Measurements from ENCODE around the gene KCNMA1. TPM values are rescaled to one million over a fixed set of nuclear protein-coding genes. Genes with fewer than 3 reads are reported as not detected.

The KCNMA1 gene
- total RNA-seq, 1 experiment from 2014 or later = 0.49 TPM

DNA sequence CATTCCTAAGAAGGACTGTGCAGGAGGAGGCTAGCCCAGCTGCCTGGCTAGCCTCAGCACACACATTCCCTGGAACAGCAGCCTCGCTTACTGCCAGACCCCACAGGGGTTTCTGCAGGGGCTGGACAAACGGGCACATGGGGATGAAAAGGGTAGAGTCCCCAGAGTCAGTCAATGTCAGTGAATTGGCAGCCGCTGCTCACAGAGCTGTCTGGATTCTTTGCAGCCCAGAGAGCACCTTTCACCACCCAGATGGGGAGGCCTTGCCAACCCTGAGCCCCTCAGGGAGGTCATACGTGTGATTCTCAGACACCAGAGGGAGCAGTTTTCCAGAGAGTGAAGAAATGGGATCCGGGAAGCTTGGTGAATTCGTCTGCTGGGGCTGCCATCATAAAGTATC, 143.3 kb downstream of the KCNMA1 start:
- H3K27me3 ChIP-seq (ENCODE audit: insufficient read depth, low read length) = no peaks in the 10 kb centered on the region
- CTCF ChIA-PET = interaction anchor here (0.7 to 2.2 kb wide), 6 partner anchors 9 to 320 kb away, joined by 3 to 22 read pairs (median 5); no protein-coding TSS in a partner anchor
- H3K9me3 ChIP-seq (ENCODE audit: control insufficient read depth in 1 of 2, insufficient read depth in 1 of 2, low read depth in 1 of 2, low read length in 2 of 2) = no peaks in the 10 kb centered on the region
- no peak overlapping the region for H3K4me2 ChIP-seq (ENCODE audit: low read length)
- no peaks in the 10 kb centered on the region for H3K36me3 ChIP-seq (ENCODE audit: control insufficient read depth in 1 of 2, insufficient read depth in 2 of 2, low read length in 2 of 2)
- H3K4me1 ChIP-seq (ENCODE audit: control insufficient read depth in 1 of 2, insufficient read depth in 2 of 2, low read length in 2 of 2) = no peaks in the 10 kb centered on the region
- H2AFZ ChIP-seq (ENCODE audit: low read depth, low read length, poor library complexity, severe bottlenecking) = no peak overlapping the region
- H3K79me2 ChIP-seq (ENCODE audit: insufficient read depth, low read length) = no peaks in the 10 kb centered on the region
- H3K9ac ChIP-seq (ENCODE audit: low read length) = no peak overlapping the region
- intact Hi-C loops (cut with micrococcal nuclease) = loop anchor here (1.0 to 10.0 kb wide), 3 partner anchors 111 to 240 kb away; no protein-coding TSS in a partner anchor
- H3K27ac ChIP-seq (ENCODE audit: low read depth, low read length) = no peak overlapping the region
- TF ChIP-seq POLR2A (IDR thresholded peaks at IDR 0.05; ENCODE audit: borderline replicate concordance, extremely low read depth, insufficient read depth, insufficient read length) (no peak), RAD21 (IDR thresholded peaks at IDR 0.05; ENCODE audit: low read depth) (peak; percentile 88), FOSL1 (IDR thresholded peaks at IDR 0.05; ENCODE audit: low read depth) (no peak), YY1 (IDR thresholded peaks at IDR 0.05; ENCODE audit: extremely low read depth, insufficient replicate concordance, low read depth, low read length) (no peak), EZH2 (IDR thresholded peaks at IDR 0.05) (no peak), TCF7L2 (IDR thresholded peaks at IDR 0.05; ENCODE audit: borderline replicate concordance, extremely low read depth, insufficient read depth, insufficient read length) (no peak), SRF (IDR thresholded peaks at IDR 0.05; ENCODE audit: low read depth) (no peak), REST (IDR thresholded peaks at IDR 0.05; ENCODE audit: low read depth) (no peak), CTCF (IDR thresholded peaks at IDR 0.05 in 2 of 3, conservative IDR thresholded peaks at IDR 0.05 in 1 of 3; ENCODE audit: borderline replicate concordance in 1 of 3, insufficient read depth in 1 of 3, low read depth in 2 of 3, low read length in 2 of 3) (peak; percentile 42 to 71 (median 65)), SP1 (IDR thresholded peaks at IDR 0.05; ENCODE audit: low read depth) (no peak)
- TF ChIP-seq, protein P1, sequence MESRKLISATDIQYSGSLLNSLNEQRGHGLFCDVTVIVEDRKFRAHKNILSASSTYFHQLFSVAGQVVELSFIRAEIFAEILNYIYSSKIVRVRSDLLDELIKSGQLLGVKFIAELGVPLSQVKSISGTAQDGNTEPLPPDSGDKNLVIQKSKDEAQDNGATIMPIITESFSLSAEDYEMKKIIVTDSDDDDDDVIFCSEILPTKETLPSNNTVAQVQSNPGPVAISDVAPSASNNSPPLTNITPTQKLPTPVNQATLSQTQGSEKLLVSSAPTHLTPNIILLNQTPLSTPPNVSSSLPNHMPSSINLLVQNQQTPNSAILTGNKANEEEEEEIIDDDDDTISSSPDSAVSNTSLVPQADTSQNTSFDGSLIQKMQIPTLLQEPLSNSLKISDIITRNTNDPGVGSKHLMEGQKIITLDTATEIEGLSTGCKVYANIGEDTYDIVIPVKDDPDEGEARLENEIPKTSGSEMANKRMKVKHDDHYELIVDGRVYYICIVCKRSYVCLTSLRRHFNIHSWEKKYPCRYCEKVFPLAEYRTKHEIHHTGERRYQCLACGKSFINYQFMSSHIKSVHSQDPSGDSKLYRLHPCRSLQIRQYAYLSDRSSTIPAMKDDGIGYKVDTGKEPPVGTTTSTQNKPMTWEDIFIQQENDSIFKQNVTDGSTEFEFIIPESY (IDR thresholded peaks at IDR 0.05; ENCODE audit: extremely low read depth, insufficient replicate concordance, low read length) = no peak
- DNase-seq (ENCODE audit: low read depth, low spot score) = peak; percentile 32
- peak; percentile 82 for ATAC-seq
- RAD21 ChIA-PET (ENCODE audit: low non-redundant PET in 1 of 2, low total read pairs in 2 of 2, uncharacterized antibody in 2 of 2, unreplicated experiment in 2 of 2) = interaction anchor here in 1 of 2 experiments (0.9 kb wide), 1 partner anchor 147 kb away, joined by 3 read pairs; no protein-coding TSS in a partner anchor
- no peaks in the 10 kb centered on the region for H3K9me2 ChIP-seq (ENCODE audit: insufficient read depth)
- H4K20me1 ChIP-seq (ENCODE audit: insufficient read depth) = no peaks in the 10 kb centered on the region
- no peak overlapping the region for H3K4me3 ChIP-seq (replicated peaks in 1 of 2; ENCODE audit: low read depth in 1 of 2, low read length in 2 of 2)
- POLR2A ChIA-PET = no interaction called here
- no TSS peak for BruUV-seq (replicated peaks)

Measured in HCT116 (cell line).